Activated T-cell treated with anti-CD3 and anti-CD28 coated beads for 24 hours (primary cell): Measurements from ENCODE around the gene CDC25B.

Experiments used
- DNase-seq: peaks from one replicate; pipeline ENCODE4 v3.0.0-alpha.2; 2020; ENCODE audit warnings: low read depth

The CDC25B gene

DNA sequence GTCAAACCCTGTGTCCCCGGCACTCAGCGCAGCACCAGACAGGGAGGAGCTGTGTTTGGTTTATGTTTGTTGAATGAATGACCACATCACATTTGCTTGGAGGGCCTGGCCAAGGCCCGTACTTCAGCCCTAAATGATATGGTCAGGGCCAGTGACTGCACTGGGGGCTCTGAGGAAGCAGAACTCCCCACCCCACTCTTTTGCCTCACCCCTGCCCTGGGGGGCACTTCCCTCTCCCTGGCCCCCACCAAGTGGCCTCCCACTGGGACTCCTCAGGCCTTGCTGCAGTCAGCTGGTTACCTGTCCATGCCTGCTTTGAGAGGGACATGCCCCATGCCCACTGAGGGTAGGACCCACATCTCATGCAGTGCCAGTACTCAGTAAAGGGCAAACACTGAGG, 31.5 kb upstream of the CDC25B start:
- no peak for DNase-seq

DNA sequence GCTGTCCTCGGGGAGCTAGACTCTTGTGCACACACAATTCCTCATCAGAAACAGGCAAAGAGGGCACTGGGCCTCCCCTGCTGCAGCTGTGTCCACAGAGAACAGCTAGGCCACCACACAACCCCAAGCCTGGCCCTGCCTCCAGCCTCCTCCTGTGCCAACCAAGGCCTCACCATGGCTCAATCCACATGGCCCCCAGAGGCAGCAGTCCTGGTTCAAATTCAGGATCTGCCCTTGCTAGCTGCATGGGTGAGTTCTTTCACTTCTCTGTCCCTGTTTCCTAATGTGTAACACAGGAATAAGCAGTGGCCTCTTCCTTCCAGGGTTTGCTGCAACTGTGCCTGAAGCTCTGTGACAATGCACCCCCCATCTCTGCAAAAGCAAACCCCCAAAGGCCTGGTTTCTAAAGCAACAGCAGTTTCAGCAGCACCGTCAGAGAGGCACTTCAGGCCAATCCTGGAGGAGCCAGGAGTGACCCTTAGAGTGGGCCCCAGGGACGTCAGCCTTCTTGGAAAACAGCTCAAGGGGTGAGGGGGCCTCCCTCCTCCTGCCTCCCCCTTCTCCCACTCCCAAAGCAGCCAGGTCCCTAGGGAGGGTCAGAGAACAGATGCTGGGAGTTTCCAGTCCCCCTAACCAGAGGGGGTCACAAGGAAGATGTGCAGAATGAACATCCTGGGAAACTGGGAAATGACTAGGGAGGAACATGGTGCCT, 30.8 kb upstream of the CDC25B start:
- no peak for DNase-seq

DNA sequence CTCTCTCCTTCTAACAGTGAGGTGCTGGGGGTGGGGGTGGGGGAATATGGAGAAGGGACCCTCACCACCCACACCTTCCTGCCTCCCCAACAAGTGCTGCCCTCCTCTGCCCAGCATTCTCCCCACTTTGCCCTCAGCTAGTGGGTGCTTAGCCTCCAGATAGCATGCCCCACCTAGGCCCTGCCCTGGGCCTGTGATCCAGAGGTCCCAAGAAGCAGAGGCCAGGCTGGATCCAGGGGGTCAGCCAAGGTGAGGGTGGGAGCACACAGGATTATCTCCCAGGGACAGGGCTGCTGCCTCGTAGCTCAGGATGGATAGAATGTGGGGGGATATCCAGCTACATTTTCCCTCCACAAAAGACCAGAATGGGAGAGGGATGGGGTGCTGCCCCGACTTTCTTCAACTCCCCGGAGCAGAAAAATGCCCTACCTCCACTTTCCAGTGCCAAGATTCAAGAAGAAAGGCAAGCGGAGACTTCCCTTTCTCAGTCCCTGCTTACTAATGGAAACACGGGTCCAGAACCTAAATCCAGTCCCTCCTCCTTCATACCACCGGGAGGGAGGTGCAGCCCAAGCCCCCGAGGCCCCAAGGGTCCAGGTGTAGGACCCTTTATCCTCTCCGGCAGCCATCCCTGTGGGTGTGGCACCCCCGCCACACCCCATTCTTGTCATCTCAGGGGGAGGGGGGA, 29.5 kb upstream of the CDC25B start:
- DNase-seq, result no peak

DNA sequence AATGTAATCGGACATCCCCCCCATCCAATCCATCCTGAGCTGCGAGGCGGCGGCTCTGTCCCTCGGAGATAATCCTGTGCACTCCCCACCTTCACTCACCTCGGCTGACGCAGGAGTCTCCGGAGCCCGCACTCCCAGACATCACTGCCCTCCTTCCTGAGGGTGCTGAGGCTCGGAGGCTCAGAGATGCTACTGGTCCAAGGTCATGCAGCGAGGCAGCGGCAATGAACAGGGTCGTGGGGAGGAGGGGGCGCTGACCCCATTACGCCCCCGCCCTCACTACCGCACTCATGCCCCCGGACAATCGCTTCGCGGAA, 29.0 kb upstream of the CDC25B start:
- DNase-seq, result no peak

DNA sequence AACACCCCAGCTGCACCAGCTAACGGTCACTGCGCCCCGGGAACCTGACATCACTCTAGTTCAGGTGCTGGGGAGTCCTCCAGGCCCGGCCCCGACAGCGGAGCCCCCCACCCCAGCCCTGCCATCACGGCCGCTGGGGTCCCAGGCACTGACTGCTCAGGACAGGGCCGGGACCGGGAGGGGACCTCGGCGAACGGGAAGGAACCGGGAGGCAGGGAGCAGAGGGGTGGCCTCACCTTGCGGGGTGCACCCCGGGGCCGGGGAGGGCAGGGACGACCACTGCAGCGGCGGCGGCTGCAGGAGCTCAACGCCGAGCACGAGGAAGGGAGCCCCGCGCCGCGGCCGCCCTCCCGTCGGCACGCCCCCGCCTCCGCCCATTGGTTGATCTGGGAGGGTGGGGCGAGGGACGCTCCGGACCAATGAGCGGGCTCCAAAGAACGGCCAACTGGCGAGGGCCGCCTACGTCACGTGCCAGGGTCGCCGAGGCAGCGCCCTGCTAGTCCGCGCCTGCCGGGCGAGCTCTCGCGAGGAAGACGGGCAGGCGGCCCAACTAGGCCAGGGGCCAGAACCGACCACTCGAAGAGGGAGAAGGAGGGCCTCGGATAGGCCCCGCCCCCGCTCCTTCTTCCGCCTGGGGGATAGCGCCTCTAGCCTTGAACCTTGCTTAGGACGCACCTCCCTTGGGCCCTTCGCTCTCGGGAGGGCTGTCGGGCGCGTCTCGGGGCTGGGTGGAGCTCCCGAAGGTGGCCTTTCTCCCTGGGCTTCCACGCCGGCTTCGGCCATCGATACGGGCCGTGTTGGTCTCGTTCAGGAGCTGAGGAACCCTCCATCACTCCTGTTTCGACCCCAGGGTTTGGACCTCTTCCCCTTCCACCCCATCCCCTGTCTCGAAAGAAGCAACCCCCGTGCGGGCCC, 28.4 kb upstream of the CDC25B start, which contains the start of gene ADISSP:
TSS of gene ADISSP (minus strand) at position 327 of the 915 bp plus-strand sequence. CDS start 7,653 bp downstream, outside the sequence.
- DNase-seq, result peak; percentile 95

DNA sequence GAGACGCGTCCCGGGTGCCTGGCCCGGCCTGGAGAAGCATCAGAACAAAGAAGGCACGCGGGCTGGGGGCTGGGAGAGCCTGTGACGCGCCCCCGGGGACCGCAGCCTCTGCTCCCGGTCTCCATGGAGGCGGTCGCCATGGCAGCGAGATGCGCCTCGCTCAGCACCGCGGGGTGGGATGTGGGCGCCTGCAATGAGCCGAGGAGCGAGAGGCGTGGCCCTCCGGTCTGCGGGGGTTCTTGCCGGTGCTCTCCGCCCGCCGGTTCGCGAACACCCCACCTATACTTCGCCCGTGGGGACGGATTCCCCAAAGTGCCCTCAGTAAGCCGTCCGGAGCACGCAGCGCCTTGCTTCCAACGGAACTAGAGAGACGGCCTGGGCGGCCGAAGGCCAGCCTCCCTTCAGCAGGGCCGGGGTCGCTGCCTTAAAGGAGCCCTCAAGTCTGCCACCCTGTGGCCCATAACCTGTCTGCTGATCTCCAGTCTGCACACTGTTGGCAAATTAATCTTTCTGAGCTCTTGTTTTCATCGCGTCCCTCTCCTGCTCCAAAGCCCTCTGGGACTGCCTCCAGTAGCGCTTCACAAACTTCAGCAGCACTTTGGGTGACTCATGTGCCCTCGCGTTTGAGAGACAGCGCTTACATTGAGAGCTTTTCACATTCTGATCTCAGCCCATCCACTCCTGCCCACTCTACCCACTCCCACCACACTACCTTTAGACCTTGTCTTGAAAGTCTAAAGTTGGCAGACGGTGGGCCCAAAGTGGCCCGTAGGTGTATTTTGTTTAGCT, 27.6 kb upstream of the CDC25B start:
- peak; percentile 73 for DNase-seq

DNA sequence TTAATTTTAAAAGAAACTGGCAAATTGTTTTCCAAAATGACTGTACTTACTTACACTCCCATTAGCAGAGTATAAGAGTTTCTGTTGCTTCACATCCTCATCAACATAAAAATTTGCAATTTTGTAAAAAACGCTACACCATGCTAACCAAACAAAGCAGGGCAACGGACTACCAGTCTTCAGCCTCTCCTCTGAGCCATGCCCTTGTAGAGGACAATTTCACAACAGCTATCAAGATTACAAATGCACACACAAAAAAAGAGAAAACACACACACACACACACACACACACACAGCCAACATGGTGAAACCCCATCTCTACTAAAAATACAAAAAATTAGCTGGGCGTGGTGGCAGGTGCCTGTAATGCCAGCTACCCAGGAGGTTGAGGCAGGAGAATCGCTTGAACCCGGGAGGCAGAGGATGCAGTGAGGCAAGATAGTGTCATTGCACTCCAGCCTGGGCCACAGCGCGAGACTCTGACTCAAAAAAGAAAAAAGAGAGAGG, 24.5 kb upstream of the CDC25B start:
- no peak for DNase-seq

DNA sequence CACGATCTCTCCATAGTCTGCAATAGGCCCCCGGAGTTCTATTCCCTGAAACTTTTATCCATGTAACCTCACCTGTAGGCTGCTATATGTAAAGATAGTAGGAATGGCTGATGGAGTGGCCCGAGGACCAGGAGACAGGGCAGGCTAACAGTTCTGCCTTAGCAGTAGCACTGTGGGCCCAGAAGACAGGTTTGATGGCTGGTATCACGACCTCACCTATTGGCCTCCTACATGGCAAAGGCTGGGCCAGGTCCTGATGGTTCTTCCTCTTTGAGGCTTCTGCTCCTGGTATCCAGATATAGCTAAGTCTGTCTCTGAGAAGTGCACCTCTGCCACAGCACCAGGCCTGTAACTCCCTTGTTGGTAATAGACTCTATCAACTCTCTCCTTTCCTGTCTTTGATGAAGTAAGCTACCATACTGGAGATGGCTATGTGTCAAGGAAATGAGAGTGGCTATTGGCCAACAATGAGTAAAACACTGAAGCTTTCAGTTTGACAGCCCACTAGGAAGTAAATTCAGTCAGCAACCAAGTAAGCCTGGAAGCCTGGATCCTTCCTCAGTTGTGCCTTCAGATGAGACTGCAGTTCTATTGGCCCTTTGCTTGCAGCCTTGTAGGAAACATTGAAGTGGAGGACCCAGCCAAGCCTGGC, 20.5 kb upstream of the CDC25B start:
- DNase-seq, result no peak

DNA sequence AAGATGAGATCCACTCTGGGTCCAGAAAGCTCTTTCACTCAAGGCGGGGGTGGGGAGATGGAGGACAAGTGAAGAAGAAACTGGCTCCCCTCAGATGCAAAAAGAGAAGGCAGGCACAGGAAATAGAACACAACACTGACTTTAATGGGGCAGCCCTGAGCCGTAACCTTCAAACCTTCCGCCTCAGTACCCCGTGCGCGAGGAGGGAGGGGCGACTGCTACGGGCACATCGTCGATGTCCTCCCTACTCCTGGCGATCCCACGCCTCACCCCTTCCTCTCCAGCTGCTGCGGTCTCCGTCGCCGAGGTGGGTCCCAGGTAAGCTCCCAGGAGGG, 18.8 kb upstream of the CDC25B start:
- DNase-seq, result no peak

DNA sequence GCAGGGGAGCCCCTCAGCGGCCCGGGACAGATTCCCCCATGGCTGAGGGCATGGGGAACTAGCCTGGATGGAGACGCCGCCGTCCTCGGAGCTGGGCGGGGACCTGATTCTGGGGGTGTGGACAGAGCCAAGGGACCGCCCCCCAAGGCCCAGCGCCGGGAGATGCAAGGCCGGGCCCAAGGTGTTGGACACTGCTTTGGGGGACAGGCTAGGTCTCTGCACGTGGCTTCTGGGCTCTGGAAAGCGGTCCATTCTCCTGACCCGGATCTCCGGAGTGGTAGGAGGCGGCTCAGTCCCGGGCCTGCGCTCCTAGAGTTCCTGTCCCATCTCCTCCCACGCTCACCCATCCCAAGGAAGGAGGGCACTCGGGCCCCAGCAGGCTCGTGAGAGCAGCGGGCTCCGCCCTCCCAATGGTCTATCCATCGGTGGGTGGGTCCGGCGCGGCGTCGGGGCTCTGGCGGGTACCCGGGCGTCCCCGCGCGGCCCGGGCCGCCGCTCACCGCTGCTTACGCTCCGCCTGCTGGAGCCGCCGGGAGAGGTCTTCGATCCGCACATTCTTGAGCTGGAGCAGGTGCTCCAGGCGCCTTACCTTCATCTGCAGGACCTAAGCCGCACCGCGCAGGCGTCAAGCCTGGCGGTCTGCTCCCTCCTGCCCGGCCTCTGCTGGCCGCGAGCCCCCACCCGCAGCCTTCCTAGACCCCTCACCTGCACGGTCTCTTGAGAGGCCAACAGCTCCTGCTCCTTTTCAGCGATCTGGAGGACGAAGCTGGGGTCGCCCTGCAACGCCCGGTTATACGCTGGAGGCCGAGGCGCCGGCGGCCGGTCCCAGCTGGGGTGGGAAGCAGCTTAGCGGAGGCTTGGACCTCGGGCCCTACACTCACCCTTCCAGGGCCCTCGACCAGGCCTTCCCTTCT, 18.1 kb upstream of the CDC25B start:
- DNase-seq, result no peak

DNA sequence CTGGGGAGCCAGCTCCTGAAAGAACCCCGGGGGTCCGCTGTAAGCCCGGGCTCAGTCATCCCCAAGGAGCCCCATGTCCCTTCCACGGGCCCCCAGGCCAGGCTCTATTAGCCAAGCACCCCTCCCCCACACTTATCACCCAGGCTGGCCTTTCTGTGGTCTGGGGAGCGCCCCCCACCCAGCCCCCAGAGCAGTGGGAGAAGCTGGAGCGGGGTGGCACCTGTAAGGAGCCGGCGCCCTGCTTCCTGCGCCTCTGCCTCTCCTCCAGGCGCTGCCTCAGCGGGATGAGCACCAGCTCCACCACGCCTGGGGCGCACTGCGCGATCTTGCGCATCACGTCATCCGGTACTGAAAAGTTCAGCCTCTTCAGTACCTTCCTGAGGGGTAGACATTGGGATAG, 17.1 kb upstream of the CDC25B start:
- DNase-seq, result no peak

DNA sequence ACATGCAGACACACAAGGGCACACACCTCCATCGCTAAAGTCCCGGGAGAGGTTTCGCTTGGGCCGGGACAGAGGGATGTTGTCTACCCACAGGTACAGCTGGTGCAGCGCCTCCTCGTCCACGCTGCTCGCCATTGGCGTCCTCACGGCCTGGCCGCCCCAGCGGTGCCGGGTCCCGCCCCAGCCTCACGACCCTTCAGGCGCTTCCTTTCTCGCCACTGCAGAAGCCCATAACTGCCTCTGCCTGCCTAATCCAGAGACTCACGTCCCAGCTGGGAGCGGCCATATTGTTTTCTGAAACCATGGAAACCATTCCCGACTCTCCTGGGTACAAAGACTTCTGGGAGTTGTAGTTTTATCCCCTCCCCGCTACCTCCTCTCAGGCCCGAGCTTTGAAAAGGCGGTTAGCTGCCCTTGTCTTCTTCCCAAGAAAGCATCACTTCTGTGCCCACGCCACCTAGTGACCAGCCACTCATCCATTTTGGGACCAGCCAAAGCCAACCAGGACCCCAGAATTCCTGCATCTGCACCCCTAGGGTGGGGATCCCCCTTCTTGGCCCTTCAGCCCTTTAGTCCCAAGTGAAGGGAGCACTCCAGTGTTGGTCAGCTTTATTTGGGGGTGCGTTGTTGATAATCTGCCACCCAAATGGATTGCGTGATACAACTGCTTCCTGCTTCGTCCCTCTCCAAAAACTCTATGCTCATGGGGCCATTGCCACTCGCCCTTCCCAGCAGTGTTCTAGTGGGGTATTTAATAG, 14.8 kb upstream of the CDC25B start, which contains the start of gene SPEF1:
TSS of gene SPEF1 (minus strand) at position 296 of the 758 bp plus-strand sequence. CDS start at position 135, 161 bp downstream.
- no peak for DNase-seq

DNA sequence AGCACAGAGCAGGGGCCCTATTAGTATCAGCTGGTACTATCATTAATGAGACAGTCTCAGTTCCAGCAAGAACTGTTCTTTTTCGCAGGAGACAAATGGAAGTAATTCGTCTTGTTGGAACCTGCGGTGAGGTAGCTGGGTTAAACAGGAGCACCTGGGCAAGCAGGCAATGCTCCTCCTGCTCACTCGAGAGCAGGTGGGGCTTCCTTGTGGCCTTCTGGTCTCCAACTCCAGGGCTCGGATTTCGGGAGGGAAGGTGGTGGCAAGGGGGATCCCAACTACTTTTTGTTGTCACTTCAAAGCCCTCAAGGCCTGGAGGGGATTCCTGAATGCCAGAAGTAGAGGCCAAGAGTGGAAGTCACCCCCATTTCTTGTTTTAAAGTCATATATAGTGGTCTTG, 13.5 kb upstream of the CDC25B start:
- DNase-seq, result no peak

DNA sequence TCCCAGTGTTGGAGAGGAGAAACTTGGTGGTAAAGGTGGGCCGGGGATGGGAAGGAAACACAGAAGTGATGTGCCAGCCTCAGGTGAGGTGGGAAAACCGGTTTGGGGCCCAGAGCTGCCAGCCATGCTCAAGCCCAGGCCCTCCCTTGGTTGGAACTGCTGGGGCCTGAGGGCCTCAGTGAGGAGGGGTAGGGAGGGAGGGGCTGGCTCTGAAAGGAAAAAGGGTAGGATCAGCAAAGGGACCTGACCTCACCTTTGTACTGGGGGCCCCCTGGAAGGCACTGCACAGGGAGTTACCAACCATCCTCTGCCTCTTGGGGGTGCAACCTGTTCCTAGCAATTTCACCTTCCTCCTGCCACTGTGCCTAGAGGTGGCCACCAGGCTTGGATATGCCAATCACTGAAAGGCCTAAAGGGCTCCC, 13.0 kb upstream of the CDC25B start:
- DNase-seq, result no peak

DNA sequence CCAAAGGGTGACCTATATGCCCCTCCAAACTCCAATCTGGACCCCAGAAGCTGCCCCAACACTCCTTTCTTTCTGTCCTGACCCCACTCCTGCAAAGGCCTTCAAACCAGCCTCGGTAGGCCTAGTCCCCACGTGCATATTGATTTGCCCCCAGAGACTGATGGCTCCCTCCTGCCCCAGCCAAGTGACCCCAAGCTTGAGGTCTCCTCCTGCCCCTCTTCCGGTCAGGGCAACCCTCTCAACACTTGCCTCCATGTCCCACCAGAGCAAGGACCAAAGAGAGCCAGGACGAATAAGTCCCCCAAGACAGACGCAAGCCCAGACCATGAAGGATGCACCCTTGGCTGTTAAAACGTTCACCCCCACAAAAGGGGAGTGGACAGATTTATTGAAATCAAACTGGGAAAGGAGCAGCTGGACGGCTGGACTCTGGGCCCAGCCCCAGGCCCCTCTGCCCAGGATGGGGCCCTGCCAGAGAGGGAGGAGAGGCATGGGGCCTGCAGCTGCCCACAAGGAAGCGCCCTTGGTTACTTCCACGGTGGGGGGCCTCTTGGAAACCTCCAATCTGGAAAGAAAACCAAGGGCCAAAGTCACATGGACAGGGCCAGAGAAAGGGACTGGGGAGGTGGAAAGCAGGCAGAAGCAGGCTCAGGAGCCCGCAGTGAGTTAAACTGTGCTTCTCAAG, 12.5 kb upstream of the CDC25B start:
- no peak for DNase-seq

DNA sequence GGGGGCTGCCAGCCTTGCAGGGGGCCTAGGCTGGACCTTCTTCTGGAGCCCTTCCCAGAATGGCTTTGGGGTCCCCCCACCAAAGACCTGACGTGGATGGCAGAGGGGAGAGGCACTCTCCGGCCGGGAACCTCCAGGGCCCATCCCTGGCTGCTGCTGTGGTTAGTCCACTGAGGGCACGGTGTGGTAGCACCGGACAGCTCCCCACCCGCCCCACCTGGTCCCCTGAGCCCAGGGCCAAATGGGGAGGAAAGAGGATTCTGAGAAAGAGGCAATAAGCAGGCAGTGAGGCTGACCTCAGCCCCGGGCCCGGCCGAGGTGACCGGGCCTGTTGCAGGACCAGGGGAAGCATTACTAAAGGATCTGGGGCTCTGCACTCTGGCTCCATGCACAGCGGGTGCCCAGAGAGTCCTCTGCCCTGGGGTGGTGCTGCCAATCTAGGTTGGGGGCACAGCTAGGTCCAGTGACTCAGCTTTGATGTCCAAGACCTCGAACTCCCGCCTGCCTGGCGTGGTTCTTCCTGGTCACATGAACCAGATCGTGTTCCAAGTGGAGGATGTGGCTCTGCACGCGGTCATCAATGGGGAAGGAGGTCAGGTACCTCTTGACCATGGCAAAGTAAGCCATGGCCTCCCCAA, 11.8 kb upstream of the CDC25B start:
- no peak for DNase-seq

DNA sequence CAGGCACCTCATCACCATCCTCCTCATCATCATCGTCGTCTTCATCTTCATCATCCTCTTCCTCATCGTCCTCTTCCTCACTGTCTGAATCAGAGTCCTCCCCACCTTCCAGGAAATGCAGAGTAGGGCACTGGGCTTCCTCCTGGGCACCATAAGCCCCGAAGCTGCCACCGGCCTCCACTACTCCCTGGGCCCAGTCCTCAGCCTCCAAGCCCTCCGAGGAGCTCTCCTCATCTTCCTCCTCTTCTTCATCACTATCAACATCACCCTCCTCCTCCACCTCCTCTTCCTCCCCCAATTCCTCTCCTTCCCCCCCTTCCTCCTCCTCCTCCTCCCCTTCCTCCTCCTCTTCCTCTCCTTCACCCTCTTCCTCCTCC, 11.3 kb upstream of the CDC25B start:
- DNase-seq, result no peak
